Measurements from ENCODE around the gene TOX2.

GRCh38 chr20:44038681-44039123, 124.0 kb downstream of the TOX2 start:
- no peak for TF ChIP-seq CTCF (conservative IDR thresholded peaks at IDR 0.05; ENCODE audit: low read depth, low read length)
- TF ChIP-seq FOS (IDR thresholded peaks at IDR 0.05; ENCODE audit: low read depth, low read length) = no peak
- no peak for TF ChIP-seq RCOR1 (IDR thresholded peaks at IDR 0.05; ENCODE audit: insufficient replicate concordance, low read length)
- no peak for TF ChIP-seq RAD21 (IDR thresholded peaks at IDR 0.05; ENCODE audit: low read length)

Data from IMR-90 (cell line).